Colonic mucosa (tissue), 4 donors: ENCODE data around the gene HNMT. TPM values are rescaled to one million over a fixed set of nuclear protein-coding genes. Genes with fewer than 3 reads are reported as not detected.
A peak's percentile ranks its signal among the peaks of the same experiment; 100 is the strongest.

Source experiments
- DNase-seq: peaks from one replicate; pipeline ENCODE4 v3.0.0-alpha.2; 2020
- H3K27ac ChIP-seq: fragments of 200-600 bp; one replicate; pipeline ENCODE4 v1.8.0; 2021
- H3K27me3 ChIP-seq: fragments of 200-600 bp; one replicate; pipeline ENCODE4 v1.8.0; 2021
- H3K36me3 ChIP-seq: fragments of 200-600 bp; one replicate; pipeline ENCODE4 v1.8.0; 2021
- H3K4me1 ChIP-seq: fragments of 200-600 bp; one replicate; pipeline ENCODE4 v1.8.0; 2021; ENCODE audit warnings: mild to moderate bottlenecking
- H3K4me3 ChIP-seq: fragments of 200-600 bp; one replicate; pipeline ENCODE4 v1.8.0; 2021
- H3K9ac ChIP-seq, 2 donors: one replicate each; pipeline ENCODE4 v1.7.0; 2013; ENCODE audit warnings: control low read depth in 2 of 2, low read depth in 2 of 2, low read length in 2 of 2
- H3K9me3 ChIP-seq: fragments of 200-600 bp; one replicate; pipeline ENCODE4 v1.8.0; 2021
- CTCF ChIP-seq: fragments of 200-600 bp; IDR thresholded peaks from one replicate; pipeline ENCODE4 v1.8.0; 2022; ENCODE audit warnings: antibody characterized with exemption, mild to moderate bottlenecking
- intact Hi-C: fragments of 100-400 bp; cut with DNase I; formaldehyde crosslinking; loops from one replicate; pipeline ENCODE4 v1.14.1; 2022
- total RNA-seq, 2 donors: library from RNA; stranded (reverse); fragmentation: NEBNext Ultra II Directional in 1 of 2; extraction: Animal tissue kit (Norgen Biotek cat#: 25700) in 1 of 2; gene quantifications; one replicate each; pipeline ENCODE4 v1.2.1, GENCODE V29; 2021
- donor health status: healthy.
- donor health status: DM: no; HTN: no; CAD: no.
- donor health status: DM: no; HTN: no; CAD: no.

Gene HNMT
- total RNA-seq, 2 donors from 2014 or later = 62.2 to 82.1 TPM

- Histone ChIP-seq H3K9me3 (no peaks in the 10 kb centered on the region), H3K27ac (no peak overlapping the region), H3K36me3 (no peaks in the 10 kb centered on the region), H3K4me1 (peaks cover 6% of the 10 kb centered on the region), H3K9ac (no peak overlapping the region), H3K4me3 (no peak overlapping the region), H3K27me3 (no peaks in the 10 kb centered on the region)
- intact Hi-C loops = loop anchor here (10.0 kb wide), 1 partner anchor 142 kb away; no protein-coding TSS in a partner anchor
- TF ChIP-seq CTCF = no peak
- no peak for DNase-seq
Measured at GRCh38 chr2:137942833-137943677, 21.2 kb upstream of the HNMT start.

GRCh38 chr2:137943678-137944347, 20.5 kb upstream of the HNMT start:
- no peaks in the 10 kb centered on the region for H3K27me3 ChIP-seq
- no peak overlapping the region for H3K4me3 ChIP-seq
- TF ChIP-seq CTCF = no peak
- no peak for DNase-seq
- no peak overlapping the region for H3K9ac ChIP-seq
- H3K27ac ChIP-seq = no peak overlapping the region
- H3K36me3 ChIP-seq = no peaks in the 10 kb centered on the region
- intact Hi-C loops = loop anchor here (10.0 kb wide), 1 partner anchor 141 kb away; no protein-coding TSS in a partner anchor
- H3K9me3 ChIP-seq = no peaks in the 10 kb centered on the region
- peaks cover 6% of the 10 kb centered on the region for H3K4me1 ChIP-seq

GRCh38 chr2:137944714-137945113, 19.6 kb upstream of the HNMT start:
- DNase-seq = no peak
- H3K9ac ChIP-seq = no peak overlapping the region
- H3K4me1 ChIP-seq = peaks cover 6% of the 10 kb centered on the region
- no peaks in the 10 kb centered on the region for H3K36me3 ChIP-seq
- no peaks in the 10 kb centered on the region for H3K9me3 ChIP-seq
- intact Hi-C loops = loop anchor here (10.0 kb wide), 1 partner anchor 140 kb away; no protein-coding TSS in a partner anchor
- H3K4me3 ChIP-seq = no peak overlapping the region
- no peak overlapping the region for H3K27ac ChIP-seq
- no peak for TF ChIP-seq CTCF
- H3K27me3 ChIP-seq = no peaks in the 10 kb centered on the region

GRCh38 chr2:137945229-137945628, 19.0 kb upstream of the HNMT start:
- peaks cover 6% of the 10 kb centered on the region for H3K4me1 ChIP-seq
- H3K4me3 ChIP-seq = no peak overlapping the region
- intact Hi-C loops = loop anchor here (10.0 kb wide), 1 partner anchor 140 kb away; no protein-coding TSS in a partner anchor
- no peaks in the 10 kb centered on the region for H3K36me3 ChIP-seq
- no peak overlapping the region for H3K27ac ChIP-seq
- no peak for DNase-seq
- no peaks in the 10 kb centered on the region for H3K9me3 ChIP-seq
- TF ChIP-seq CTCF = no peak
- H3K9ac ChIP-seq = no peak overlapping the region
- H3K27me3 ChIP-seq = no peaks in the 10 kb centered on the region

GRCh38 chr2:137946227-137946626, 18.0 kb upstream of the HNMT start:
- no peaks in the 10 kb centered on the region for H3K36me3 ChIP-seq
- TF ChIP-seq CTCF = no peak
- no peak overlapping the region for H3K4me3 ChIP-seq
- H3K27me3 ChIP-seq = no peaks in the 10 kb centered on the region
- intact Hi-C loops = loop anchor here (10.0 kb wide), 1 partner anchor 139 kb away; no protein-coding TSS in a partner anchor
- no peak overlapping the region for H3K9ac ChIP-seq
- DNase-seq = no peak
- peak overlapping the region; percentile 68 for H3K27ac ChIP-seq
- H3K4me1 ChIP-seq = peaks cover 6% of the 10 kb centered on the region
- no peaks in the 10 kb centered on the region for H3K9me3 ChIP-seq
